IPS-18a (cell line): ENCODE measurements around the gene PDE6C.

Experiments used
- H3K27ac ChIP-seq: one replicate; pipeline ENCODE4 v1.5.1; 2013; ENCODE audit warnings: low read length
- H3K27me3 ChIP-seq: one replicate; pipeline ENCODE4 v1.6.1; 2013; ENCODE audit warnings: mild to moderate bottlenecking, low read length; ENCODE audit not compliant: control insufficient read depth, insufficient read depth
- H3K36me3 ChIP-seq: one replicate; pipeline ENCODE4 v1.6.1; 2013; ENCODE audit warnings: low read depth, low read length; ENCODE audit not compliant: control insufficient read depth
- H3K4me1 ChIP-seq: one replicate; pipeline ENCODE4 v1.6.1; 2013; ENCODE audit warnings: low read depth, low read length; ENCODE audit not compliant: control insufficient read depth
- H3K4me3 ChIP-seq: one replicate; pipeline ENCODE4 v1.5.1; 2013; ENCODE audit warnings: low read length
- H3K9ac ChIP-seq: one replicate; pipeline ENCODE4 v1.6.1; 2013; ENCODE audit warnings: mild to moderate bottlenecking, low read length, moderate library complexity
- H3K9me3 ChIP-seq: one replicate; pipeline ENCODE4 v1.6.1; 2013; ENCODE audit warnings: low read depth, low read length; ENCODE audit not compliant: control insufficient read depth

The PDE6C gene

GRCh38 chr10:93614101-93614825 is 1.9 kb downstream of the PDE6C start:
- Histone ChIP-seq H3K4me1 (peaks cover 12% of the 10 kb centered on the region), H3K9ac (no peak overlapping the region), H3K27ac (no peak overlapping the region)

GRCh38 chr10:93615576-93616235 is 3.4 kb downstream of the PDE6C start:
- Histone ChIP-seq H3K4me1 (peaks cover 12% of the 10 kb centered on the region), H3K9ac (no peak overlapping the region), H3K27me3 (no peaks in the 10 kb centered on the region), H3K27ac (no peak overlapping the region), H3K36me3 (no peaks in the 10 kb centered on the region), H3K9me3 (no peaks in the 10 kb centered on the region), H3K4me3 (no peak overlapping the region)

More at GRCh38 chr10:93614101-93614825, 1.9 kb downstream of the PDE6C start:
- Histone ChIP-seq H3K4me3 (no peak overlapping the region), H3K27me3 (no peaks in the 10 kb centered on the region), H3K36me3 (no peaks in the 10 kb centered on the region), H3K9me3 (no peaks in the 10 kb centered on the region)

GRCh38 chr10:93620925-93621324 is 8.6 kb downstream of the PDE6C start:
- H3K9ac ChIP-seq, result no peak overlapping the region
- H3K4me1 ChIP-seq, result peaks cover 12% of the 10 kb centered on the region
- no peak overlapping the region for H3K27ac ChIP-seq
- H3K4me3 ChIP-seq, result no peak overlapping the region
- H3K27me3 ChIP-seq, result no peaks in the 10 kb centered on the region
- no peaks in the 10 kb centered on the region for H3K36me3 ChIP-seq
- no peaks in the 10 kb centered on the region for H3K9me3 ChIP-seq

- no peaks in the 10 kb centered on the region for H3K27me3 ChIP-seq
- H3K9ac ChIP-seq, result no peak overlapping the region
- H3K4me1 ChIP-seq, result no peaks in the 10 kb centered on the region
- no peaks in the 10 kb centered on the region for H3K9me3 ChIP-seq
- H3K36me3 ChIP-seq, result no peaks in the 10 kb centered on the region
- no peak overlapping the region for H3K4me3 ChIP-seq
- H3K27ac ChIP-seq, result no peak overlapping the region
Observed at GRCh38 chr10:93622942-93623341, 10.6 kb downstream of the PDE6C start.

GRCh38 chr10:93628858-93629257 is 16.5 kb downstream of the PDE6C start:
- no peaks in the 10 kb centered on the region for H3K27me3 ChIP-seq
- no peaks in the 10 kb centered on the region for H3K9me3 ChIP-seq
- no peak overlapping the region for H3K27ac ChIP-seq

GRCh38 chr10:93629647-93630305 is 17.4 kb downstream of the PDE6C start:
- no peaks in the 10 kb centered on the region for H3K27me3 ChIP-seq
- no peak overlapping the region for H3K4me3 ChIP-seq
- no peak overlapping the region for H3K27ac ChIP-seq
- H3K9ac ChIP-seq, result no peak overlapping the region
- no peaks in the 10 kb centered on the region for H3K9me3 ChIP-seq
- H3K36me3 ChIP-seq, result no peaks in the 10 kb centered on the region
- H3K4me1 ChIP-seq, result no peaks in the 10 kb centered on the region

More at GRCh38 chr10:93628858-93629257, 16.5 kb downstream of the PDE6C start:
- no peaks in the 10 kb centered on the region for H3K36me3 ChIP-seq
- H3K4me1 ChIP-seq, result no peaks in the 10 kb centered on the region
- H3K9ac ChIP-seq, result no peak overlapping the region
- no peak overlapping the region for H3K4me3 ChIP-seq

- Histone ChIP-seq H3K4me3 (no peak overlapping the region), H3K4me1 (no peaks in the 10 kb centered on the region), H3K36me3 (no peaks in the 10 kb centered on the region), H3K27ac (no peak overlapping the region), H3K9me3 (no peaks in the 10 kb centered on the region), H3K9ac (no peak overlapping the region), H3K27me3 (no peaks in the 10 kb centered on the region)
Observed at GRCh38 chr10:93630625-93631557, 18.6 kb downstream of the PDE6C start.

- Histone ChIP-seq H3K36me3 (no peaks in the 10 kb centered on the region), H3K4me1 (no peaks in the 10 kb centered on the region), H3K9me3 (no peaks in the 10 kb centered on the region), H3K27ac (no peak overlapping the region), H3K9ac (no peak overlapping the region), H3K27me3 (no peaks in the 10 kb centered on the region), H3K4me3 (no peak overlapping the region)
Observed at GRCh38 chr10:93639791-93640190, 27.5 kb downstream of the PDE6C start.

GRCh38 chr10:93652857-93653256 is 40.5 kb downstream of the PDE6C start:
- Histone ChIP-seq H3K9me3 (no peaks in the 10 kb centered on the region), H3K4me1 (no peaks in the 10 kb centered on the region), H3K9ac (no peak overlapping the region), H3K4me3 (no peak overlapping the region), H3K36me3 (no peaks in the 10 kb centered on the region), H3K27ac (no peak overlapping the region), H3K27me3 (no peaks in the 10 kb centered on the region)

- Histone ChIP-seq H3K9me3 (no peaks in the 10 kb centered on the region), H3K4me3 (no peak overlapping the region), H3K4me1 (no peaks in the 10 kb centered on the region), H3K36me3 (no peaks in the 10 kb centered on the region), H3K27me3 (no peaks in the 10 kb centered on the region), H3K9ac (no peak overlapping the region), H3K27ac (no peak overlapping the region)
Observed at GRCh38 chr10:93654201-93654600, 41.9 kb downstream of the PDE6C start.

GRCh38 chr10:93656155-93656554 is 43.8 kb downstream of the PDE6C start:
- H3K27ac ChIP-seq, result no peak overlapping the region
- H3K27me3 ChIP-seq, result no peaks in the 10 kb centered on the region
- no peak overlapping the region for H3K9ac ChIP-seq
- no peak overlapping the region for H3K4me3 ChIP-seq
- no peaks in the 10 kb centered on the region for H3K4me1 ChIP-seq
- H3K36me3 ChIP-seq, result no peaks in the 10 kb centered on the region
- H3K9me3 ChIP-seq, result no peaks in the 10 kb centered on the region
